GM23338 (cell line): Measurements from ENCODE around the gene TRHDE. TPM values are rescaled to one million over a fixed set of nuclear protein-coding genes. Genes with fewer than 3 reads are reported as not detected.

Experiments used
- ATAC-seq: fragments of 200-7000 bp; cut with Tn5 transposase; 3 replicates; pipeline ENCODE4 v1.9.1; 2020
- DNase-seq: peaks from one replicate; pipeline ENCODE4 v3.0.0-alpha.2; 2015; ENCODE audit warnings: low spot score
- H2AFZ ChIP-seq: fragments of 200-600 bp; sonication (generic); 2 replicates; pipeline ENCODE4 v1.8.0; 2016; ENCODE audit warnings: antibody characterized with exemption, mild to moderate bottlenecking, moderate library complexity
- H3F3A ChIP-seq: fragments of 200-600 bp; sonication (generic); replicated peaks from 2 replicates; pipeline ENCODE4 v1.8.0; 2017; ENCODE audit warnings: antibody characterized with exemption, mixed run types, low read depth
- H3K27ac ChIP-seq: fragments of 200-600 bp; sonication (generic); 2 replicates; pipeline ENCODE4 v1.6.1; 2016; ENCODE audit warnings: low read depth
- H3K27me3 ChIP-seq: fragments of 200-600 bp; sonication (generic); 2 replicates; pipeline ENCODE4 v1.8.0; 2016; ENCODE audit warnings: mild to moderate bottlenecking, mixed run types, moderate library complexity; ENCODE audit not compliant: insufficient read depth
- H3K36me3 ChIP-seq: fragments of 200-600 bp; sonication (generic); 2 replicates; pipeline ENCODE4 v1.8.0; 2016; ENCODE audit warnings: mild to moderate bottlenecking; ENCODE audit not compliant: insufficient read depth
- H3K4me1 ChIP-seq: fragments of 200-600 bp; sonication (generic); 2 replicates; pipeline ENCODE4 v1.8.0; 2016; ENCODE audit warnings: mild to moderate bottlenecking, moderate library complexity; ENCODE audit not compliant: insufficient read depth
- H3K4me2 ChIP-seq: fragments of 200-600 bp; sonication (generic); 2 replicates; pipeline ENCODE4 v1.7.1; 2017; ENCODE audit warnings: mixed run types
- H3K4me3 ChIP-seq: fragments of 200-600 bp; sonication (generic); 2 replicates; pipeline ENCODE4 v1.6.1; 2016; ENCODE audit warnings: mixed run types
- H3K79me2 ChIP-seq: fragments of 200-600 bp; sonication (generic); replicated peaks from 2 replicates; pipeline ENCODE4 v1.8.0; 2017; ENCODE audit warnings: mild to moderate bottlenecking; ENCODE audit not compliant: insufficient read depth
- H3K9me2 ChIP-seq: fragments of 200-600 bp; sonication (generic); 2 replicates; pipeline ENCODE4 v1.8.0; 2017; ENCODE audit not compliant: insufficient read depth
- H4K20me1 ChIP-seq: fragments of 200-600 bp; sonication (generic); replicated peaks from 2 replicates; pipeline ENCODE4 v1.8.0; 2017; ENCODE audit warnings: mild to moderate bottlenecking; ENCODE audit not compliant: insufficient read depth
- H3K27ac Mint-ChIP-seq: 2 replicates; pipeline ENCODE4 v1.8.0; 2020; ENCODE audit warnings: inconsistent platforms, mild to moderate bottlenecking, moderate library complexity, mixed read lengths
- H3K27me3 Mint-ChIP-seq: 3 replicates; pipeline ENCODE4 v1.8.0; 2022; ENCODE audit warnings: low read depth, mild to moderate bottlenecking, moderate library complexity, mixed read lengths, inconsistent platforms; ENCODE audit not compliant: insufficient read depth, poor library complexity
- H3K36me3 Mint-ChIP-seq: 3 replicates; pipeline ENCODE4 v1.8.0; 2021; ENCODE audit warnings: low read depth, mild to moderate bottlenecking, inconsistent platforms, moderate library complexity, mixed read lengths
- H3K4me1 Mint-ChIP-seq: 3 replicates; pipeline ENCODE4 v1.8.0; 2020; ENCODE audit warnings: mild to moderate bottlenecking, inconsistent platforms, mixed read lengths
- H3K4me3 Mint-ChIP-seq: 3 replicates; pipeline ENCODE4 v1.8.0; 2021; ENCODE audit warnings: moderate library complexity, mild to moderate bottlenecking, inconsistent platforms, mixed read lengths
- H3K9me3 Mint-ChIP-seq: 3 replicates; pipeline ENCODE4 v1.8.0; 2020; ENCODE audit warnings: moderate library complexity, mild to moderate bottlenecking, inconsistent platforms, mixed read lengths
- CTCF ChIP-seq, 2 experiments: fragments of 200-600 bp in 1 of 2; sonication (generic) in 1 of 2; conservative IDR thresholded peaks; 2 replicates each; pipeline versions ENCODE4 v1.5.1 to v1.6.1; 2016 to 2017; ENCODE audit warnings: antibody characterized with exemption in 2 of 2, low read depth in 2 of 2, mild to moderate bottlenecking in 2 of 2, moderate library complexity in 1 of 2
- ETS1 ChIP-seq: IDR thresholded peaks from 2 replicates; pipeline ENCODE4 v1.6.1; 2016; ENCODE audit warnings: antibody characterized with exemption
- EZH2phosphoT487 ChIP-seq: fragments of 200-600 bp; sonication (generic); IDR thresholded peaks from one replicate; pipeline ENCODE4 v1.8.1; 2018; ENCODE audit warnings: antibody characterized with exemption; ENCODE audit not compliant: unreplicated experiment
- NANOG ChIP-seq: IDR thresholded peaks from 2 replicates; pipeline ENCODE4 v1.6.1; 2016; ENCODE audit warnings: antibody characterized with exemption, borderline replicate concordance
- REST ChIP-seq: IDR thresholded peaks from one replicate; pipeline ENCODE4 v1.6.1; 2018; ENCODE audit warnings: antibody characterized with exemption; ENCODE audit not compliant: unreplicated experiment
- STAT1 ChIP-seq: IDR thresholded peaks from one replicate; pipeline ENCODE4 v1.6.1; 2016; ENCODE audit warnings: antibody characterized with exemption; ENCODE audit not compliant: unreplicated experiment
- ZNF462 ChIP-seq: fragments of 250-450 bp; sonication (Bioruptor Pico); IDR thresholded peaks from 2 replicates; pipeline ENCODE4 v1.5.0; 2020; ENCODE audit warnings: mild to moderate bottlenecking, moderate library complexity
- polyA plus RNA-seq: library from polyadenylated mRNA; unstranded; fragments of >200 nt; fragmentation: Nextera tagmentation; extraction: Ambion mirVana; gene quantifications from 2 replicates; pipeline ENCODE4 v1.2.1, GENCODE V29; 2016
- total RNA-seq: library from RNA; depleted of rRNA; stranded (reverse); fragments of >200 nt; shearing (Covaris generic); gene quantifications from 2 replicates; pipeline ENCODE4 v1.2.3, GENCODE V29; 2014

TRHDE gene
- total and polyA plus RNA-seq, 2 experiments from 2014 or later: 1.3 to 7.7 TPM

GRCh38 chr12:72442217-72442616 lies 170.0 kb downstream of the TRHDE start (continued):
- TF ChIP-seq REST: no peak

GRCh38 chr12:72444125-72444524 lies 172.0 kb downstream of the TRHDE start:
- peak; percentile 74 for ATAC-seq
- TF ChIP-seq EZH2phosphoT487: no peak
- peak; percentile 46; the same call in 1 of the 2 replicates for TF ChIP-seq NANOG
- H3K36me3 ChIP-seq: no peaks in the 10 kb centered on the region
- Mint-ChIP-seq H3K4me3 (peak overlapping the region; percentile 44), H3K36me3 (peaks cover 21% of the 10 kb centered on the region; the same call in 2 of the 3 replicates), H3K9me3 (peaks cover 14% of the 10 kb centered on the region; the same call in 2 of the 3 replicates), H3K27ac (peak overlapping the region; percentile 85), H3K27me3 (no peaks in the 10 kb centered on the region), H3K4me1 (peaks cover 39% of the 10 kb centered on the region)
- peak overlapping the region; percentile 5 for H3K4me3 ChIP-seq
- no peak overlapping the region for H2AFZ ChIP-seq
- peak overlapping the region; percentile 6 for H3K27ac ChIP-seq
- no peaks in the 10 kb centered on the region for H3K27me3 ChIP-seq
- H3K4me2 ChIP-seq: peak overlapping the region; percentile 26
- no peaks in the 10 kb centered on the region for H4K20me1 ChIP-seq
- H3K9me2 ChIP-seq: no peaks in the 10 kb centered on the region
- H3F3A ChIP-seq: no peaks in the 10 kb centered on the region
- peaks cover 51% of the 10 kb centered on the region for H3K4me1 ChIP-seq
- H3K79me2 ChIP-seq: no peaks in the 10 kb centered on the region
- peak; percentile 36 for DNase-seq

- peak; percentile 48 for ATAC-seq
- DNase-seq: no peak
- Mint-ChIP-seq H3K36me3 (peaks cover 21% of the 10 kb centered on the region; the same call in 2 of the 3 replicates), H3K9me3 (peaks cover 9% of the 10 kb centered on the region; the same call in 2 of the 3 replicates), H3K27me3 (no peaks in the 10 kb centered on the region), H3K27ac (peak overlapping the region; percentile 85), H3K4me1 (peaks cover 39% of the 10 kb centered on the region), H3K4me3 (0 out of 3 replicates have a peak overlapping the region, but pooled peaks have one; percentile 44)
- Histone ChIP-seq H3K79me2 (no peaks in the 10 kb centered on the region), H3K36me3 (no peaks in the 10 kb centered on the region), H4K20me1 (no peaks in the 10 kb centered on the region), H3K4me1 (peaks cover 54% of the 10 kb centered on the region), H2AFZ (no peak overlapping the region), H3K27ac (peak overlapping the region; percentile 6; the same call in 1 of the 2 replicates), H3K27me3 (no peaks in the 10 kb centered on the region), H3K9me2 (no peaks in the 10 kb centered on the region), H3K4me3 (peak overlapping the region; percentile 5; the same call in 1 of the 2 replicates), H3F3A (no peaks in the 10 kb centered on the region), H3K4me2 (peak overlapping the region; percentile 26)
- TF ChIP-seq ETS1 (no peak), CTCF (conservative IDR thresholded peaks at IDR 0.05; ENCODE audit: low read depth in 2 of 2) (no peak), NANOG (no peak), STAT1 (no peak), ZNF462 (CRISPR knock-in tag) (no peak)
Observed at GRCh38 chr12:72444566-72444965, 172.4 kb downstream of the TRHDE start.
